ENCODE measurements around the gene MMD2.
"Not testable (repeated sequence)": the region's sequence is repeated elsewhere in the genome, so short reads cannot be mapped to it uniquely, and the experiment has no call there.

MMD2 gene

DNA sequence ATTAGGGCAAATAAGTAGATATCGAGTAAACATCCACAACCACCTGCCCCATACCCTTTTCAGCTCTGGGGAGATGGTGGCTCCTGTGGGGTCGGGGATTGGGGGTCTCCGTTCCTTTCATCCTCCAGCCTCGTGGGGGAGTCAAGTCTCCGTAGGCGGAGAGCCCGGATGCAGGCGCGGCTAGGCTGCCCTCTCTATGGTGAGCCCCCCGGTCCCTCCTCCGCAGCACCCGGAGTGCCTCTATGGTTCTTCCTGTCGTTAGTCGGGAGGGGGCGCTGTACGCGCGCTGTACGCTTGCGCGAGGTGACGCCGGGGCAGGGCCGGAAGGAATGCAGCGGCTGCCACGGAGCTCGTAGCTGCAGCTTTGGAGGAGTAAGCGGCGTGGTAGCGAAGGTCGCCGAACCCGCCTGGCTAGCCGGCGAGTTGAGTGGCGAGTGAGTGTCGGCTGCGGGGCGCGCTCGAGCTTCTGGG lies 14.8 kb upstream of the MMD2 start:
- H3F3A ChIP-seq (ENCODE audit: low read depth): no peaks in the 10 kb centered on the region
- H4K20me1 ChIP-seq (ENCODE audit: insufficient read depth, low read length, poor library complexity, severe bottlenecking): peaks cover 24% of the 10 kb centered on the region
- peaks cover 22% of the 10 kb centered on the region for H3K4me1 ChIP-seq (ENCODE audit: insufficient read depth, low read length, poor library complexity, severe bottlenecking)
- no peaks in the 10 kb centered on the region for H3K9me3 ChIP-seq (ENCODE audit: insufficient read depth, low read depth, low read length)
- H3K9ac ChIP-seq (ENCODE audit: low read depth, low read length, poor library complexity, severe bottlenecking): peak overlapping the region; percentile 79
- peaks cover 14% of the 10 kb centered on the region; the same call in 1 of the 2 replicates for H3K36me3 ChIP-seq (ENCODE audit: insufficient read depth, low read length)
- peaks cover 43% of the 10 kb centered on the region for H3K79me2 ChIP-seq (ENCODE audit: insufficient read depth, low read length)
- H3K4me3 ChIP-seq (ENCODE audit: low read length, poor library complexity, severe bottlenecking): peak overlapping the region; percentile 96
- peak overlapping the region; percentile 86 for H3K4me2 ChIP-seq (ENCODE audit: low read depth, low read length, poor library complexity, severe bottlenecking)
- peak overlapping the region; percentile 71 for H2AFZ ChIP-seq (ENCODE audit: low read length)
- no peaks in the 10 kb centered on the region for H3K27me3 ChIP-seq (ENCODE audit: insufficient read depth, low read length, poor library complexity, severe bottlenecking)
- no peak for TF ChIP-seq EZH2phosphoT487 (IDR thresholded peaks at IDR 0.05; ENCODE audit: borderline replicate concordance)
- TF ChIP-seq, protein P1, sequence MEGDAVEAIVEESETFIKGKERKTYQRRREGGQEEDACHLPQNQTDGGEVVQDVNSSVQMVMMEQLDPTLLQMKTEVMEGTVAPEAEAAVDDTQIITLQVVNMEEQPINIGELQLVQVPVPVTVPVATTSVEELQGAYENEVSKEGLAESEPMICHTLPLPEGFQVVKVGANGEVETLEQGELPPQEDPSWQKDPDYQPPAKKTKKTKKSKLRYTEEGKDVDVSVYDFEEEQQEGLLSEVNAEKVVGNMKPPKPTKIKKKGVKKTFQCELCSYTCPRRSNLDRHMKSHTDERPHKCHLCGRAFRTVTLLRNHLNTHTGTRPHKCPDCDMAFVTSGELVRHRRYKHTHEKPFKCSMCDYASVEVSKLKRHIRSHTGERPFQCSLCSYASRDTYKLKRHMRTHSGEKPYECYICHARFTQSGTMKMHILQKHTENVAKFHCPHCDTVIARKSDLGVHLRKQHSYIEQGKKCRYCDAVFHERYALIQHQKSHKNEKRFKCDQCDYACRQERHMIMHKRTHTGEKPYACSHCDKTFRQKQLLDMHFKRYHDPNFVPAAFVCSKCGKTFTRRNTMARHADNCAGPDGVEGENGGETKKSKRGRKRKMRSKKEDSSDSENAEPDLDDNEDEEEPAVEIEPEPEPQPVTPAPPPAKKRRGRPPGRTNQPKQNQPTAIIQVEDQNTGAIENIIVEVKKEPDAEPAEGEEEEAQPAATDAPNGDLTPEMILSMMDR (conservative IDR thresholded peaks at IDR 0.05; ENCODE audit: low read length): peak; percentile 75
- no peaks in the 10 kb centered on the region for H3K9me2 ChIP-seq (replicated peaks; ENCODE audit: low read depth, low read length)

DNA sequence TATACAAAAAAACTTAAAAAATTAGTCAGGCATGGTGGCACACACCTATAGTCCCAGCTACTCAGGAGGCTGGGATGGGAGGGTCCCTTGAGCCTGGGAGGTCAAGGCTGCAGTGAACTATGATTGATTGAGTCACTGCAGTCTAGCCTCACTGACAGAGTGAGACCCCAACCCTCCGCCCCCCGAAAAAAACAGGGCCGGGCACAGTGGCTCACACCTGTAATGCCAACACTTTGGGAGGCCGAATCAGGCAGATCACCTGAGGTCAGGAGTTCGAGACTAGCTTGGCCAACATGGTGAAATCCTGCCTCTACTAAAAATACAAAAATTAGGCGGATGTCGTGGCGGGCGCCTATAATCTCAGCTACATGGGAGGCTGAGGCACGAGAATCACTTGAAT lies 13.5 kb upstream of the MMD2 start:
- H3F3A ChIP-seq (ENCODE audit: low read depth); H2AFZ ChIP-seq (ENCODE audit: low read length); H3K9ac ChIP-seq (ENCODE audit: low read depth, low read length, poor library complexity, severe bottlenecking); H3K4me3 ChIP-seq (ENCODE audit: low read length, poor library complexity, severe bottlenecking); H3K9me2 ChIP-seq (replicated peaks; ENCODE audit: low read depth, low read length); H3K4me2 ChIP-seq (ENCODE audit: low read depth, low read length, poor library complexity, severe bottlenecking); H3K36me3 ChIP-seq (ENCODE audit: insufficient read depth, low read length); H3K9me3 ChIP-seq (ENCODE audit: insufficient read depth, low read depth, low read length); H3K27me3 ChIP-seq (ENCODE audit: insufficient read depth, low read length, poor library complexity, severe bottlenecking): not testable (repeated sequence)
- Histone ChIP-seq H4K20me1 (ENCODE audit: insufficient read depth, low read length, poor library complexity, severe bottlenecking) (peaks cover 14% of the 10 kb centered on the region), H3K4me1 (ENCODE audit: insufficient read depth, low read length, poor library complexity, severe bottlenecking) (peaks cover 18% of the 10 kb centered on the region), H3K79me2 (ENCODE audit: insufficient read depth, low read length) (peaks cover 32% of the 10 kb centered on the region)

DNA sequence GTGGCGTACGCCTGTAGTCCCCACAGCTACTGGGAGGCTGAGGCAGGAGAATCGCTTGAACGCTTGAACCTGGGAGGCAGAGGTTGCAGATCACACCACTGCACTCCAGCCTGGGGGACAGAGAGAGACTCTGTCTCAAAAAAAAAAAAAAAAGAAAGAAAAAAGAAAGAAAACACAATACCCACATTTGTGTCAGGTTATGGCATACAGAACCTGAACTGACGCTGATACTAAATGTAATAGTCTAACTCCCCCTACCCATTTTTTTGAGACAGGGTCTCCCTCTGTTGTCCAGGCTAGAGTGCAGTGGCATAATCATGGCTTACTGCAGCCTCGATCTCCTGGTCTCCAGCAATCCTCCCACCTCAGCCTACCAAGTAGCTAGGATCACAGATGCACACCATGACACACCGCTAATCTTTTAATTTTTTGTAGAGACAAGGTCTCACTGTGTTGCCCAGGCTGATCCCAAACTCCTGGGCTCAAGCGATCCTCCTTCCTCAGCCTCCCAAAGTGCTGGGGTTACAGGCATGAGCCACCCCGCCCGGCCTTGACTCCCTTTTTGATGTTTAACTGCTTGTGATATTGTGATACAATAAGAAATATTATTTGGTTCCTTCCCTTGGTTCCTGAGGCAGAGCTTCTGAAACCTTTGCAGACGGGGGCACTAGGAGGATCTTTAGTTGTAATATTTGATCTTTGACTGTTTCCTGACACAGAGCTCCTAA lies 6.5 kb upstream of the MMD2 start:
- no peak overlapping the region for H3K4me3 ChIP-seq (ENCODE audit: low read length, poor library complexity, severe bottlenecking)
- H3K4me1 ChIP-seq (ENCODE audit: insufficient read depth, low read length, poor library complexity, severe bottlenecking): no peaks in the 10 kb centered on the region
- H3K36me3 ChIP-seq (ENCODE audit: insufficient read depth, low read length): no peaks in the 10 kb centered on the region
- H3K9me2 ChIP-seq (replicated peaks; ENCODE audit: low read depth, low read length): no peaks in the 10 kb centered on the region
- H4K20me1 ChIP-seq (ENCODE audit: insufficient read depth, low read length, poor library complexity, severe bottlenecking): no peaks in the 10 kb centered on the region
- no peak overlapping the region for H3K4me2 ChIP-seq (ENCODE audit: low read depth, low read length, poor library complexity, severe bottlenecking)
- TF ChIP-seq, protein P1 (conservative IDR thresholded peaks at IDR 0.05; ENCODE audit: low read length): no peak
- no peak for TF ChIP-seq EZH2phosphoT487 (IDR thresholded peaks at IDR 0.05; ENCODE audit: borderline replicate concordance)
- no peaks in the 10 kb centered on the region for H3F3A ChIP-seq (ENCODE audit: low read depth)
- no peaks in the 10 kb centered on the region for H3K9me3 ChIP-seq (ENCODE audit: insufficient read depth, low read depth, low read length)
- 0 out of 2 replicates have a peak overlapping the region, but pooled peaks have one; percentile 32 for H2AFZ ChIP-seq (ENCODE audit: low read length)
- no peaks in the 10 kb centered on the region for H3K27me3 ChIP-seq (ENCODE audit: insufficient read depth, low read length, poor library complexity, severe bottlenecking)
- no peak overlapping the region for H3K9ac ChIP-seq (ENCODE audit: low read depth, low read length, poor library complexity, severe bottlenecking)
- H3K79me2 ChIP-seq (ENCODE audit: insufficient read depth, low read length): no peaks in the 10 kb centered on the region

DNA sequence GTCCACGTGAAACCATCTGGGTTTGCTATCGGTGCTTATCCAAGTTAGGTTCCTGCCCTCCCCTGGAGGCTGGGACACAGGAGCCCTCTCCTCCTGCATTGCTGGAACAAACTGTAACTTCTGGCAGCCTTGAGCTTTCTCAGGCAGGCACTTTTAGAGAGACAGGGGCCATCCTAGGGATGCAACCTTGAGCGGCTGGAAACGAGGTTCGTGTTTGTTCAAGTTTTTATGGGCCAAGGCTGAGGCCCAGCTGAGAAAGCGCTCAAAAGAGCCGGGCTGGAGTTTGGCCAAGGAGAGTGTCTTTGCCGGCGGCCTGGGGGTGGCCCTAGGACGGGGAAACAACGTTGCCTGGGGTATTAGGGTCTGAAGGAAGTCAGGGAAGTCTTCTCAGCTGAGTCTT lies 5.5 kb upstream of the MMD2 start:
- Histone ChIP-seq H3K27me3 (ENCODE audit: insufficient read depth, low read length, poor library complexity, severe bottlenecking) (no peaks in the 10 kb centered on the region), H3K4me3 (ENCODE audit: low read length, poor library complexity, severe bottlenecking) (no peak overlapping the region), H3K4me1 (ENCODE audit: insufficient read depth, low read length, poor library complexity, severe bottlenecking) (no peaks in the 10 kb centered on the region), H3K36me3 (ENCODE audit: insufficient read depth, low read length) (no peaks in the 10 kb centered on the region), H3K9ac (ENCODE audit: low read depth, low read length, poor library complexity, severe bottlenecking) (no peak overlapping the region), H2AFZ (ENCODE audit: low read length) (no peak overlapping the region), H3K9me3 (ENCODE audit: insufficient read depth, low read depth, low read length) (no peaks in the 10 kb centered on the region), H4K20me1 (ENCODE audit: insufficient read depth, low read length, poor library complexity, severe bottlenecking) (no peaks in the 10 kb centered on the region), H3F3A (ENCODE audit: low read depth) (no peaks in the 10 kb centered on the region), H3K79me2 (ENCODE audit: insufficient read depth, low read length) (no peaks in the 10 kb centered on the region), H3K9me2 (replicated peaks; ENCODE audit: low read depth, low read length) (no peaks in the 10 kb centered on the region), H3K4me2 (ENCODE audit: low read depth, low read length, poor library complexity, severe bottlenecking) (no peak overlapping the region)
- TF ChIP-seq, protein P1 (conservative IDR thresholded peaks at IDR 0.05; ENCODE audit: low read length): no peak
- TF ChIP-seq EZH2phosphoT487 (IDR thresholded peaks at IDR 0.05; ENCODE audit: borderline replicate concordance): no peak

All from Loucy (cell line).